Muscle layer of duodenum (tissue), 2 donors: ENCODE data around the gene VTI1B.
"Not testable (repeated sequence)": the region's sequence is repeated elsewhere in the genome, so short reads cannot be mapped to it uniquely, and the experiment has no call there.

Source experiments
- H3K27ac ChIP-seq: one replicate; pipeline ENCODE4 v1.7.0; 2013; ENCODE audit warnings: mild to moderate bottlenecking, low read length
- H3K27me3 ChIP-seq: one replicate; pipeline ENCODE4 v1.7.0; 2013; ENCODE audit warnings: low read depth, mild to moderate bottlenecking, control low read depth, low read length
- H3K36me3 ChIP-seq, 2 donors: one replicate each; pipeline ENCODE4 v1.7.0; 2013; ENCODE audit warnings: low read length in 2 of 2, control low read depth in 1 of 2, mild to moderate bottlenecking in 1 of 2; ENCODE audit not compliant: insufficient read depth in 2 of 2, control insufficient read depth in 1 of 2
- H3K4me1 ChIP-seq, 2 donors: one replicate each; pipeline ENCODE4 v1.7.0; 2013; ENCODE audit warnings: low read length in 2 of 2, mild to moderate bottlenecking in 2 of 2, control low read depth in 1 of 2, moderate library complexity in 1 of 2; ENCODE audit not compliant: insufficient read depth in 2 of 2, control insufficient read depth in 1 of 2
- H3K4me3 ChIP-seq, 2 donors: one replicate each; pipeline ENCODE4 v1.7.0; 2013; ENCODE audit warnings: low read length in 2 of 2, low read depth in 1 of 2, mild to moderate bottlenecking in 1 of 2
- H3K9me3 ChIP-seq, 2 donors: one replicate each; pipeline ENCODE4 v1.7.0; 2013; ENCODE audit warnings: low read length in 2 of 2, control low read depth in 1 of 2, mild to moderate bottlenecking in 1 of 2; ENCODE audit not compliant: control insufficient read depth in 1 of 2
- donor health status: healthy.

VTI1B gene

GRCh38 chr14:67674480-67675218, at the start of gene VTI1B:
VTI1B (minus strand) TSS chr14:67674632; CDS start chr14:67674489, 143 bp downstream.
- Histone ChIP-seq H3K27me3 (no peaks in the 10 kb centered on the region), H3K9me3 (no peaks in the 10 kb centered on the region), H3K36me3 (peaks cover 13 to 24% of the 10 kb centered on the region in 2 donors), H3K27ac (peak within 1 kb of the TSS; percentile 86), H3K4me3 (peak within 1 kb of the TSS; percentile 83 to 99), H3K4me1 (peaks cover 6 to 28% of the 10 kb centered on the region in 2 donors)

GRCh38 chr14:67722293-67722692, 47.9 kb upstream of the VTI1B start:
- no peaks in the 10 kb centered on the region for H3K9me3 ChIP-seq
- peak overlapping the region in 1 of 2 donors; percentile 19 for H3K4me3 ChIP-seq
- no peak overlapping the region for H3K27ac ChIP-seq
- peaks cover 0 to 6% of the 10 kb centered on the region in 2 donors for H3K4me1 ChIP-seq
- H3K36me3 ChIP-seq = no peaks in the 10 kb centered on the region
- no peaks in the 10 kb centered on the region for H3K27me3 ChIP-seq

GRCh38 chr14:67721875-67722274, 47.4 kb upstream of the VTI1B start:
- H3K36me3 ChIP-seq = no peaks in the 10 kb centered on the region
- H3K27me3 ChIP-seq = no peaks in the 10 kb centered on the region
- no peak overlapping the region for H3K4me3 ChIP-seq
- no peak overlapping the region for H3K27ac ChIP-seq
- no peaks in the 10 kb centered on the region for H3K9me3 ChIP-seq
- peaks cover 0 to 6% of the 10 kb centered on the region in 2 donors for H3K4me1 ChIP-seq

- Histone ChIP-seq H3K9me3 (no peaks in the 10 kb centered on the region), H3K27me3 (no peaks in the 10 kb centered on the region), H3K4me1 (peaks cover 0 to 6% of the 10 kb centered on the region in 2 donors), H3K36me3 (no peaks in the 10 kb centered on the region), H3K27ac (no peak overlapping the region), H3K4me3 (no peak overlapping the region)
Measured at GRCh38 chr14:67719866-67720265, 45.4 kb upstream of the VTI1B start.

- H3K9me3 ChIP-seq = not testable (repeated sequence)
Measured at GRCh38 chr14:67719385-67719784, 45.0 kb upstream of the VTI1B start.

GRCh38 chr14:67718265-67718664, 43.8 kb upstream of the VTI1B start:
- Histone ChIP-seq H3K4me3 (no peak overlapping the region), H3K4me1 (peaks cover 0 to 6% of the 10 kb centered on the region in 2 donors), H3K36me3 (no peaks in the 10 kb centered on the region), H3K9me3 (no peaks in the 10 kb centered on the region), H3K27me3 (no peaks in the 10 kb centered on the region), H3K27ac (no peak overlapping the region)

More at GRCh38 chr14:67719385-67719784, 45.0 kb upstream of the VTI1B start:
- H3K27ac ChIP-seq, H3K4me1 ChIP-seq, H3K4me3 ChIP-seq, H3K27me3 ChIP-seq, H3K36me3 ChIP-seq: not testable (repeated sequence)

GRCh38 chr14:67717048-67717447, 42.6 kb upstream of the VTI1B start:
- Histone ChIP-seq H3K4me1 (no peaks in the 10 kb centered on the region), H3K4me3 (no peak overlapping the region), H3K27ac (no peak overlapping the region), H3K9me3 (no peaks in the 10 kb centered on the region), H3K36me3 (no peaks in the 10 kb centered on the region), H3K27me3 (no peaks in the 10 kb centered on the region)

GRCh38 chr14:67710209-67710608, 35.8 kb upstream of the VTI1B start:
- H3K9me3 ChIP-seq = no peaks in the 10 kb centered on the region
- H3K4me3 ChIP-seq = no peak overlapping the region
- no peaks in the 10 kb centered on the region for H3K27me3 ChIP-seq
- H3K36me3 ChIP-seq = no peaks in the 10 kb centered on the region
- H3K27ac ChIP-seq = no peak overlapping the region
- no peaks in the 10 kb centered on the region for H3K4me1 ChIP-seq

- not testable (repeated sequence) for H3K27ac ChIP-seq, H3K4me1 ChIP-seq, H3K9me3 ChIP-seq, H3K4me3 ChIP-seq, H3K27me3 ChIP-seq, H3K36me3 ChIP-seq
Measured at GRCh38 chr14:67709796-67710195, 35.4 kb upstream of the VTI1B start.

- not testable (repeated sequence) for H3K9me3 ChIP-seq, H3K27ac ChIP-seq, H3K4me1 ChIP-seq, H3K27me3 ChIP-seq, H3K4me3 ChIP-seq, H3K36me3 ChIP-seq
Measured at GRCh38 chr14:67709346-67709745, 34.9 kb upstream of the VTI1B start.

GRCh38 chr14:67705211-67705610, 30.8 kb upstream of the VTI1B start:
- Histone ChIP-seq H3K4me1 (no peaks in the 10 kb centered on the region), H3K27me3 (no peaks in the 10 kb centered on the region), H3K36me3 (no peaks in the 10 kb centered on the region), H3K27ac (no peak overlapping the region), H3K9me3 (no peaks in the 10 kb centered on the region), H3K4me3 (no peak overlapping the region)
